Activated T-helper 1 cell treated with Interleukin-2 at 50 U/mL for 16 hours (primary cell): Measurements from ENCODE around the gene PPP1R17.

Experiments
- DNase-seq: peaks from one replicate; pipeline ENCODE4 v3.0.0-alpha.2; 2020; ENCODE audit warnings: low read depth

PPP1R17 gene

DNA sequence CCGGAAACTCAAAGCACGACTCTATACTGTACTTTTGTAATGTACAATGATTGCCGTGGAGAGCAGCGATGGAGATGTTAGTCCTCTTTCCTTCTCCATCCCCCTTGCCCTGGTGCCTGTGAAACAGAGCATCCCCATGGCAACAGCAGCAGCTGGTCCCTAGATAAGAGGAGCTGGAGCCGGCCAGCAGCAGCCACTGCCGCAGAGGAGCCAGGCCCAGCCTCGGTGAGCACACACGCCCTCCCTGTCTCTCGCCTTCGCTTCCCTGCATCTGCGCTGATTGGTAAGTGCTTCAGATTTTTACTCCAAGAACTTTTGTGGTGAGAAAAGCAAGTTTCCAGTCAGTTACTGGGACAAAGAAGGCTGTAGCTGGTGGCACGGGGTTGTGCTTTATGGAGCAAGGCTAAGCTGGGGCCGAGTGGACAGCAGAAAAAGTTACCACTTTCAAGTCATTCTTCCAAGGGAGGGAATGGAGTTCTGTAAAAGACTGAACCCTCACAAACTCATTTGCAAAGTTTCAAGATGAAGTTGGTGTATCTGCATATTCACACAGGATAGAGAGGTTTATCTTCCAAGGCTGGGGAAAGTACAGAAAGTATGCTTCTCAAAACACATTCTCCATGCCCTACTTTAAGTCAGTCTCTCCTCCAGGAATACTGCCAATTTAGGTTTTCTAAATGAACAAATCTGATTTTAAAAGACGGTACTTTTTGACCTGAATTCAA is at the start of gene PPP1R17:
TSS of gene PPP1R17 (plus strand) at position 192 of the 725 bp plus-strand sequence. CDS start 5,227 bp downstream, outside the sequence.
- no peak for DNase-seq

DNA sequence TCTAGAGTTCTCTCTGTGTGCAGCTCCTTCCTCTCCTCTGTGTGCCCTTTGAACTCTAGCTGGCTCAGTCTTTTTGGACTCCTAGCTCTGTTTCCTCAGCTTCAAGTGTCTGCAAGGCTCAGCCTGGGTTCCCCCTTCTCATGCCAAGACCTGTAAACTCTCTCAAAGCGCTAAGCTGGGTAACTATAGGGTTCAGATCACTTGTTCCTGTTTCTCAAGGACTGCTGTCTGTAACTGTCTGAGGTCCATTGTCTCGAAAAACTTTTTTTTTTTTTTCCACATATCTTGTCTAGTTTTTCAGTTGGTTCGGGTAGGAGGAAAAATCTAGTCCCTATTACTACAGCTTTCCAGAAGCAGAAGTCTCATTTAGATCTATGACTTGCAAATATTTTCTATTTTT is 46.6 kb upstream of the PPP1R17 start:
- no peak for DNase-seq

DNA sequence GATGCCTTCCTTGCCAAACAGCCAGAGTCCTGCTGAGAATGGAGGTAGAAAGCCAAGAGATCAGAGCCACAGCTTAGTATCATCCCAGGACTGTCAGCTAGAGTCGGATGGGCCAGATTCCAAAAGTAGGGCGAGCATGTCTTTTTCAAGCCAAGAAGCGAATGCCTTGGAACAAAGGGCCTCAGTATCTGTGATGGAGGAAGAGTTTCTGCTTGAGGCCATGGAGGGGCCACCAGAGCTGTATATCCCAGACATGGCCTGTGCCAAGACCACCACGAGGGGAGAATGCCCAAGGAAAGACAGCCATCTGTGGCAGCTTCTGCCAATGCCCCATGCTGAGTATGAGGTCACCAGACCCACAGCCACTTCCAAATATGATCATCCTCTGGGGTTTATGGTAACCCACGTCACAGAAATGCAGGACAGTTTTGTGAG is 44.3 kb upstream of the PPP1R17 start:
- DNase-seq = no peak

DNA sequence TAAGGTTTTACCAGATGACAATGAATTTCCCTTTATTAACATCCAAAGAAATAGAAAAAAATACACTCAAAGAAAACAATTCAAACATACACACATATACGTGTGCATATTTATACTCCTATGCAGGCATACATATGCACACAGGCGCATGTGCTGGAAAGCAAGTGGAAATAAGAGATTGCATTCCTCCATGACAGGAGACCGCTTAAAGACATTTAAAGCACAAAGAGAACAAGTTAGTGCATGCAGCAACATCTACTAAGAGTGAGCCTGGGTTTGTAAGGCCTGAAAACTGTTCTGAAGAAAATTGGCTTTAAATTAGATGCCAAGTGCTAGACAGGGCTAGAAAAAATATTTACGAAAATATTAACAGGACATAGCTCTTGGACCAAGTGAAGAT is 40.1 kb upstream of the PPP1R17 start:
- no peak for DNase-seq

DNA sequence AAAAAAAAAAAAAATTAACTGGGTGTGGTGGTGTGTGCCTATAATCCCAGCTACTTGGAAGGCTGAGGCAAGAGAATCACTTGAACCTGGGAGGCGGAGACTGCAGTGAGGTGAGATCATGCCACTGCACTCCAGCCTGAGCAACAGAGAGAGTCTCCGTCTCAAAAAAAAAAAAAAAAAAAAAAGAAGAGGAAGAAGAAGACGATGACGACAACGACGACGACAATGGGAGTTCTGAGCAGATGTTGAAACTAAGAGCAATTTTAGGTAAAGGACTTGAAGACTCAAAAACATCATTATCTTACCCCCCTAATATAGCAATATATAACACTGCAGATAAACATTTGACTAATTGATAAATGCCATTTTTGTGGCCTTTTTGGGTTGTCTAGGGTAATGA is 39.5 kb upstream of the PPP1R17 start:
- no peak for DNase-seq

DNA sequence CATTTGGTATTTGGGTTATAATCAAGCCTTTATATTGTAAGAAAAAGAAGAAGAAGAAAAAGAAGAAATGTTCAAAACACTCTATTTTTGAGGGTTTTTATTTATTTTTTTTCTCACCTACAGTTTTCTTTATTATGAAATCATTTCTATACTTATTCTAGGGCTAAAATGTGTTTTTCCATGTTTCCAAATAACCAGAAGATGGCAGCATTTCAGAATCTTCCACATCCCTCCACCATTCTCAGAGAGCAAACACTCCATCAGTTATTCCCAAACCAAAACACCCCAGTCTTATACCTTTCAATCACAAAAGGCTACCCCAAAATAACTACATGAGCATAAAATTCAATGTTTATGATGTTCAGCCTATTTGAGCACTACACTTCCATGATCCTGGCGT is 38.7 kb upstream of the PPP1R17 start:
- DNase-seq = no peak

DNA sequence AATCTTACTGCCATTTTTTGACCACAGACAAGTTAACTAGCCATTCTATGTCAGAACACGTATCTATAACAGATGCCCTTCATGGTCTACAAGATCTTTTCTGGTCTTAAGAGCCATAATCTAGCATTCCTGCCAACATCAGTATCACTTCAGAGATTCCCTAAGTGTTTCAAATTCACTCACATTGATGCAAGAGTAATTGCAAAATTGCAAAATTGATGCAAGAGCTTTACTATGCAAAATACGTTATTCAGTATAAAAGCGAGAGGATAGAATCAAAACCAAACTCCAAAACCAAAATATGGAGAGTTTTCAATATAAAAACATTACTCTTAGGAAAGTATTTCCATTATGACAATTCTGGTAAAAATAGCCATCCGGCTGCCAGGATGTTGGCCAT is 38.1 kb upstream of the PPP1R17 start:
- no peak for DNase-seq

DNA sequence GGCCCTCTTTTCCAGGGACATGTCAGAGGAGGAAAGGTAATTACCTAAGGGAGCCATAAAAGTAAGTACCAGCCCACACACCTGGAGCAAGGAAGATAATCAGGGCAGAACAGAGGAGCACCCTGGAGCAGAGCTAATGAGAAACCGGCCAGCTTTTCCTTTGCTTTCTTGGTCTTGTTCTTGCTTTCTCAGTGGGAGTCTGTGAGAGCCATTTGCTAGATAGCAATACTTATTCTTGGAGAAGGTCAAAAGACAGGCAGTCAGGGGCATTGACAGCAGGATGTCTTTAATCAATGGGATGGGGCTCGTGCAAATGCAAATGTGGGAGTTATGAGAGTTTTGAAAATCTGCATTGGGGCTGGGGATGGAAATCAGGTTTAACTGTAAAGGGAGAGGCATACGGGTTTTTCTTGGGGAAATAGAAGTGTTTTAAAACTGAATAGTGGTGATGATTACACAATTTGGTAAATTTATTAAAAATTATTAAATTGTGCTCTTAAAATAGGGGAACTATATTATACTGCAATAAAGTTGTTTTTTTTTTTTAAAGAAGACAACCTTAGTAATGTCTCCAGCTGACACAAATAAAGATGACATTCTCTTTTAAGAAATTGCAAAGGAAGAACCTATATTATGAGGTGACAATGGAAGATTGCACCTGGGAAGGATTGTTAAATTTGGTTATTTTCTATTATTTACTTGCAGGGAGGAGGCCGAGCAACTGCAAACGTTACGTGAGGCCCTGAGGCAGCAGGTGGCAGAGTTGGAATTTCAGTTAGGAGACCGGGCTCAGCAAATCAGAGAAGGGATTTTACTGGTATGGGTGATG is 35.6 kb upstream of the PPP1R17 start:
- DNase-seq = no peak

DNA sequence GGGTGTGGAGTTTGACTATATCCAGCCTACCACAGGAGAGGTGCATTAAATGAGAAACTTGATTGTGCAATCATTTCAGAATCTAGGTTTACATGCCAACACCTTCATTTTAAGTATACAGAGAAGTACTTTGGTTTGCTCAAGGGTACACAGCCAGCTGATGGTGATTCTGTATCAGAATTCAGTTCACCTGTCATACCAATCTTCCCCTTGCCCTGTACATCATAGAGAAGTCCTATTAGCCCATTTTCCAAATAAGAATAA is 35.0 kb upstream of the PPP1R17 start:
- DNase-seq = no peak

DNA sequence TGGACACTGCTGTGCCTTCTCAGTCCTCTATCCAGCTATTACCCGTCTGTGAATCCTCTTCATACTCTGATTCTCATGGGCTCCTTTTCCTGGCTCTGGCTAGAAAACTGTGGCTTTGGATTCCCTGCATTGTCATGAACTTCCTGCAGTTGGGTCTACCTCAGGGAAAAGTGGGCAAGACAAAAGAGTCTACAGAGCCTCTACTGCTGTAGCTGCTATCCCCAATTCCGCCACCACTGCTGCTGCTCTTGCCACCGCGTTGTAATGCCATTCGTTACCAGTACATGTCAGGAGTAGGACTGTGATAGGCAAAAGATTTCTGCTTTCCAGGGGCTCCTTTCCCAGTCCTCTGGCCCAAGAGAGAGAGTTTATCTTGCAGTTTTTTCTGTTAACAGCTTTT is 23.9 kb upstream of the PPP1R17 start:
- DNase-seq = no peak

DNA sequence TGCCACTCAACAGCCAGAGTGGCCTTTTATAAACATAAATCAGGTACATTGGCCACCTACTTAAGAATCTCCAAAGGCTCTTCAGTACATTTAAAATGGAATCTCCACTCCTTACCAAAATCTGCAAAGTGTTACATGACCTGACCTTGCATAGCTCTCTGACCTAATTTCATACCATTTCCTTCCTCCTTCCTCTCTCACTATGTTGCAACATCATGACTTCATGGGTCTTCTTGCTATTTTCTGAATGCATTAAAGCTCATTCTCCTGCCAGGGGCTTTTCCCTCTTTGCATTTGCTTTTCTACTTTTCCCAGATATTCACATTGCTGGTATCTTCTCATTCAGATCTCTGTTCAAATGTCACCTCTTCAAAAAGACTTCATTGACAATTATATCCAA is 22.1 kb upstream of the PPP1R17 start:
- no peak for DNase-seq

DNA sequence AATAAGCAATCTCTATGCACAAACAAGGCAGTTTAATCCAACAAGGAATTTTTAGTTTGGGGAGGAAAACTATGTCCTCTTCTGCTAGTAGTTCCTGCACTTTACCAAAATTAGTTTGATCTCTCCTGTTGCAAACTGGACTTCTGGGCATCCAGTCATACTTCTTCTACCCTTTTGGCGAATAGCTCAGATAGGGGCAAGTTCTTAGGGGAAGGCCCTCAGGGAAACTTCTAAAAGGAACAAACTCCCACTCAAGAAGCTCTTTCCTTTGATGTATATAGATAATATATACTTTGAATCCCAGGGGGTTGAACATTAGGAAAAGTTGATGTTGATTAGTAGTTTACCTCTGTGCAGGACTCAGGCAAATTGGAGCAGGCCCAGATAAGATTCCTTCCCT is 21.5 kb upstream of the PPP1R17 start:
- DNase-seq = no peak

DNA sequence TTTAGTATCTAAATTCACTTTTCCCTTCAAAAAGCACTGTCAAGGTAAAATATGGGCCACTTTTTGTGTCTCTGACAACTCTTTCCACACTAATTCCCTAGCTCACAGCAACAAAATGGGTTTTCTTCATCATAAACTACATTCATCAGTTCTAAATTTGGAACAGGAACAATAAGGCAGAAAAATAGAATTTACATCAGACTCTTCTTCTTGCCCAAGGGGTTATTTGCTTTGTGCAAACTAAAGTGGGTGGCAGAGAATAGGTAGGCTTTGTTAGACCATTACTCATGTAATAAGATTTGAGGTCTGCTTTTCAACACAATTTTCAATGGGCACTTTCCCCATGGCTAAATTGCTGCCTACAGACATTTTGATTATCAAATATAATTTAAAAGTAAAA is 17.6 kb upstream of the PPP1R17 start:
- DNase-seq = no peak

DNA sequence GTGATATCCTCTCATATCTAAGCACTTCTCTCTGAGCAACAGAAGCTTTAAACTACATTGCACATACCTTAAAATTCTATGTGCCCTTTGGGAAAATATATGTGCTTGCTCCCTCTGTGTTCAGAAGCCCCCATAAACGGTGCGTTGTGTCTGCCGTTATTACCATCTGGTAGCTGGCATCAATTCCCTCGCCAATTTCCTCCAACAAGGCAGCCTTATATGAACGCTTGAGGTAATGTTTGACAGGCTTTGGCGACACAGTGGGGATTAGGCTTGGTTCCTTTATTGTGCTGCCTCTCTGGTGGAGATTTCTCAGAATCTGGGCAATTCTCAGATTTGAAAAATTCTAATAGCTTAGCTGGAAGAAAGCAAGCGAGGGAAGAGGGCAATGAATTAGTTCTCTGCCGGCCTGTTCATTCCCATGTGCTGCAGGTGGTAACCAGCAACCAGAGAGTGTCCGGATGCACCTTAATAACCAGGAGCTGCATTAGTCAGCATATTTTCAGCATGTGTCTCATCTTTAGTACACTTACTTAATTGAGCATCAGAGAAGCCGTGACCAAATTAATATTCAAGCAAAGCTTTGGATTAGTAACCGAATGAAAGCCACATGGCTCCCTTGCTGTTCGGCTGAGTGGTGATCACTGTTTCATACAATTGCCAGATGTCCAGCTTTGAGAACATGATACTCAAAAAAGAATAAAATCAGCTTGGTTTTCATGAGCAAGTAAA is 7.3 kb upstream of the PPP1R17 start:
- DNase-seq = no peak

DNA sequence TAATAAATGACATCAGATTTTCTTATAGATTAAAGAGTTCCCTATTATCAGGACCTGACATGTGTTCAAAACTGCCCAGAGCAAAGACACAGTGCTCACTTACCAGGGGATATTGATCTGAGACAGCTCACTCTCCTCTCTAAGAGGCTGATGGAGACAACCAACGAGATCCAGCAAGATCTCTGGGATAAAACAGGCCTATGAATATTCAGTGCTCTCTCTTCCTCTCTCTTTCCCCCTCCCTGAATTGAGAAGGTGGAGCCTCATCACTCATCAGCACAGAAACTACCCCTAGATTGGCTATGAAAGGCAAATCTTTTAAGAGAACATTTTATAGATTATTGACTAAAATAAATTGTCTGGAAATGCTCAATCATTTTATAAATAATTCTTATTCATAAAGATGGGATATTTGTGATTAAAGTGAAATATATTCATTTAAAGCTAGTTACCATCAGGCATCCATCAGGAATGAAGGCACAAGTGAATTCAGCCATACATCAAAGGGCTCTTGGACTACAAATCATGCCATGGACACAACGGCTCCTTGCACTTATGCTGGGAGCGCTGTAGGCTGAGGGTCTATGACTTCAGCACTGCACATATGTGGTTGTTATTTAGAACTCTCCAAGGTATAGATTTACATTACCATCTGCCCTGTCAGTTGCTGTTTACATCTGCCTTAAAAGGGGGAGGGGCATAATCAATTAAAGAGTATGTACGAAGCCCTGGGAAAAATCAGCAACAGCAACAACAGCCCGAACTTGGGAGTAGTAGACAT is 3.4 kb upstream of the PPP1R17 start:
- no peak for DNase-seq

DNA sequence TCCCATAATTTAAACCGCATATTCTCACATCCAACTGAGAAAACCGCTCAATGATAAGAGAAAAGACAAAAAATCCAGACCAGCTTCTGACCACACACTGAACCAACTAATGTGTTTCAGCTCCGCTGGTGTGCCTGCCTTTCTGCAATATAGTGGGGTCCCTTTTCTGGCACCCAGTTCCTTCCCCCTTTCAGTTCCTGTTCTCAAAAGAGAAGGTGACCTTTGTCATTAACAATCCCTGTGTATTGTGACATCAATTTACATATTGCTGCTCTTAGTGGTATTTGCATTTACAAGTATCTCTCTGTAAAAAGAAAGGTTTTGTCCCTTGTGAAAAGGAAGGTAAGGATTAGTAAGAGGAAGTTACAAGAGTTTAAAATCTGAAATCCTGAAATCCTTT is 1.4 kb downstream of the PPP1R17 start:
- DNase-seq = no peak

DNA sequence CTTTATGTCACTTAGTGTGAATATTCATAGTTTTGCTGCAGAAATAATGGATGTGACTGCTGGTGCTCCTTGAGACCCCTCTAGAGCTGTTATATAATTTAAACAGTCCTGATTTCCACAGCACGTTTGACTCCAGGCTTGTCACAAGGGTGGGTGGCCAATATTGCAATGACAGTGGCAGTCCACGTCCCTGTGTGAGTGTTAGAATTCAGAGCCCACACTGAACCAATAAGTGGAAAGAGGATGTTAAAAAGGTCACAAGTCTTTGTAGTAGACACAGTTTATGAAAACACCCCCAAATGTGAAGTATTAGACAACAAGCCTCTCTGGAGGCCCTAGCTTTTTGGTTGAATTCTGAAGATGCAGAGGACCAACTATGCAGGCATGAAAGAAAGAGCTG is 2.0 kb downstream of the PPP1R17 start:
- DNase-seq = no peak

DNA sequence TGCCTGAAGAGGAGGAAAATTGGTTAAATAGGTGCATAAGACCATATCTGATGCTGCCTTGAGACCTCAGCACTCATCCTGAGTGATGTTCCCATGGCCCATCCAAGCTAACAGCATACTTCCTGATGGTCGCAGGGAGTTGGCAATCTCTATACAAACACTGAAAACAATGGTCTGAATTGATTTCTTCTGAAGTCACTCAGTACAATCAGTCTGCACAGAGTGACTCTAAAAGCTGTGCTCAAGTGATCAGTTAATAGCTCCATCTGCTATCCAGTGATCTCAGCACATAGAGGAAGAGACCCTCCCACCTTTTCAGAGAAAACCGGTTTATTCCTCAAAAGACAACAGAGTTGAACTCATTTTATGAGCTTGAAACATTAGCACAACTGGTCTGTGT is 3.9 kb downstream of the PPP1R17 start:
- no peak for DNase-seq

DNA sequence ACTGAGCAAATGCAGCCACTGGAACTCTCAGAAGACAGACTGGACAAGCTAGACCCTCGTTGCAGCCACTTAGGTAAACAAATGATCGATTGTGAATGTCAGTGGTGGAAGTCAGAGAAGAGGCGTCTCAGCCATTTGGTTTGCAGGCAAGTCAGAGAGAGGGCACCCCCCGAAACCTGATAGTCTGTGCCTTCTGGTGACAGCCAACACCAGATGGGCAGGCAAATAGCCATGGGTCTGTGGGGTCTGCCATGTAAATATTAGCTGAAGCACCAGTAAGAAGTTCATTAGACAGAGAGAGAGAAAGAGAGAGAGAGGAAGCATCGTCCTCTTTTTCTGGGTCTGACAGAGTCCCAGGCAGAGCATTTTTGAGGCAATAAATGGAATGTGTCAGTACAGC is 5.4 kb downstream of the PPP1R17 start:
- DNase-seq = no peak

DNA sequence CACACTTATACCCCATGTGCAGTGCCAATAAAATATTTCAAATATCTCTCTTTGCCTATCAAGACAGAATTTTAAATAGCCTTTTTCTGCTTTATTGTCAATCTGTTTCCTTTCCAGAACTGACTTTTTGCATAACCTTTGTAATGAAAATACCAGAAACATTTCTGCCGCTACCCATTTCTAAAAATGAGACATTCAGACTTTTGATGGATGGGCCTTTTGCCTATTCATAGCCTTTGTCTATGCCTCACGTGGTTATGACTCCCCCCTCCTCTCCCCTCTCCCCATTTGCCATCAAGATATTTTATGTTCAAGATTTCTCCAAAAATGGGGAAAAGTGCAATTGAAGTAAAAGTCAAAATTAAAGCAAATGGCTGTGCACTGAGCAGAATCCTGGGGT is 5.9 kb downstream of the PPP1R17 start:
- no peak for DNase-seq

DNA sequence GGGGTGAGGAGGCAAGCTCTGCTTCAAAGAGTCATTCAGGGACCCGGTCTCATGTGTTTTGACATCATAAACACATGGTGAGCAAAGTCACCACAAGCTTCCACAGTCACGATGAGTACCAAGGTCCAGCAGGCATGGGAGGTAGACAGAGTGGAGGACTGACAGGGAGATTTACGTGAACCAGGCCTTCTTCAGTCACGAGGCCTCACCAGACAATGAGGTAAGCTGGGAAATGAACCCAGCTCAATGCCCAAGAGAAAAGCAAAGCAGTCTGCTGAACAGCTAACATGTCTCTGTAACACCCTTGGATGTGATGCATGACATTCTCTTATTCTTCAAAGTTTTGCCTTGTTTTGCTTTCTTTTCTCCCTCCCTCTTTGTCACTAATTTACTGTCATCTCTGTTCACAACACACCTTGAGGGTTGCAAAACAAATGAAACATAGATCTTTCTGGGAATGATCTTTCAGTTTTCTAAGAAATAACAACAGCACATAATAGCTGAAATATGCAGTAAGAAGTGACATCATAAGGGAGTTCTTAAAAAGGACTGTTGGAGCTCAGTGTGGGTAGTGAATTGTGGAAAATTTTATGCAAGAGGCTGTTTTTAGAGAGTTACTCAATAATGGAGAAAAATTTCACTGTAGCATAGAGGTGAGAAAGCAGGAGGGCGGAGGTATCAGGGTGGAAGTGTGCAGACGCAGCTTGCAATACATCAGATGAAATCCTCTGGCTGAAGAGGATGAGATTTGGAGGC is 9.0 kb downstream of the PPP1R17 start:
- DNase-seq = no peak

DNA sequence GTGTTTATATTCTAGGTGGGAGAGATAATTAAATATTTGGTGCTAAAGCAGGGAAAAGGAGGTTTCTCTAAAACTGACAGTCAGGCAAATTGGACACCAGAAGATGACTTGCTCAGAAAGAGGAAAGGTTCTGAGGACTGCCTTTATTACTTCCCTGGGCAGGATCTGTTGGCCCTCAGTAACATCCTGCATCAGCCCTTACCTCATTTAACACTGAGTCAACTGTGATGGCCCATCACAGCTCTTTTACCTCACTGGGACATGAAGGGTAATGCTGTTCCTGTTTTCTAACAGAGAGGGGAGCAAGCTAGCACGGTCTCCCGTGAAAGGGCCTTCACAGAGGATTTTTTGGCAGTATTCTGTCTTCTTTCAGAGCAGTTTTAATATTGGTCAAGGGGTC is 12.0 kb downstream of the PPP1R17 start:
- DNase-seq = no peak
